ENCODE data around the gene ARFGAP2.
A peak's percentile ranks its signal among the peaks of the same experiment; 100 is the strongest.

The ARFGAP2 gene

GRCh38 chr11:47171061-47171838 is 5.4 kb downstream of the ARFGAP2 start:
- DNase-seq (ENCODE audit: low spot score), result no peak
- H3K36me3 Mint-ChIP-seq (ENCODE audit: low read depth), result peaks cover 26% of the 10 kb centered on the region
- H3K27ac Mint-ChIP-seq, result no peak overlapping the region
- no peaks in the 10 kb centered on the region for H3K27me3 Mint-ChIP-seq (ENCODE audit: low read depth)
- H3K4me1 Mint-ChIP-seq (ENCODE audit: low read depth), result peaks cover 13% of the 10 kb centered on the region
- no peaks in the 10 kb centered on the region for H3K9me3 Mint-ChIP-seq
- H3K4me3 Mint-ChIP-seq, result no peak overlapping the region

DNA sequence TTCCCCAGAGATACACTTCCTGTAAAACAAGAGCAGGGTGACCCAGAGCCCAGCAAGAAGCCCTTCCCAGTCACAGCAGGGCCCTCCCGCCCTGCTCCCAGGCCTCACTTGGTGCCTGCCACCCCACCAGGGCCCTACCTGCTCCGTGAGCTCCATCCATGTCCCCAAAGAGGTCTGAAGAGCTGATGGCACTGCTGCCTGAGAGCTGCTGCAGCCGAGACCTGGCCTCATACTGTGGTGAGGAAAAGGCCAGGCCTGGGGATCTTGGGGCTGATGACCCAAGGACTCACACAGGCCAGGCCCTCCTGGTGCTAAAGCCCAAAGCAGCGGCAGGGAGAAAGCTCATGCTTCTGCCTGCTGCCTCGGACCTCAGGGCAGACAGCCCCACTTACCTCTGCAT is 10.3 kb downstream of the ARFGAP2 start:
- H3K36me3 Mint-ChIP-seq (ENCODE audit: low read depth), result peaks cover 16% of the 10 kb centered on the region
- no peak for DNase-seq (ENCODE audit: low spot score)
- no peak overlapping the region for H3K4me3 Mint-ChIP-seq
- no peak overlapping the region for H3K27ac Mint-ChIP-seq
- no peaks in the 10 kb centered on the region for H3K9me3 Mint-ChIP-seq
- peaks cover 3% of the 10 kb centered on the region for H3K4me1 Mint-ChIP-seq (ENCODE audit: low read depth)
- H3K27me3 Mint-ChIP-seq (ENCODE audit: low read depth), result no peaks in the 10 kb centered on the region

- no peak for DNase-seq (ENCODE audit: low spot score)
- Mint-ChIP-seq H3K27me3 (ENCODE audit: low read depth) (no peaks in the 10 kb centered on the region), H3K4me1 (ENCODE audit: low read depth) (no peaks in the 10 kb centered on the region), H3K36me3 (ENCODE audit: low read depth) (peaks cover 8% of the 10 kb centered on the region), H3K4me3 (no peak overlapping the region), H3K9me3 (no peaks in the 10 kb centered on the region), H3K27ac (no peak overlapping the region)
These were observed 11.3 kb downstream of the ARFGAP2 start for GRCh38 chr11:47165253-47165840.

DNA sequence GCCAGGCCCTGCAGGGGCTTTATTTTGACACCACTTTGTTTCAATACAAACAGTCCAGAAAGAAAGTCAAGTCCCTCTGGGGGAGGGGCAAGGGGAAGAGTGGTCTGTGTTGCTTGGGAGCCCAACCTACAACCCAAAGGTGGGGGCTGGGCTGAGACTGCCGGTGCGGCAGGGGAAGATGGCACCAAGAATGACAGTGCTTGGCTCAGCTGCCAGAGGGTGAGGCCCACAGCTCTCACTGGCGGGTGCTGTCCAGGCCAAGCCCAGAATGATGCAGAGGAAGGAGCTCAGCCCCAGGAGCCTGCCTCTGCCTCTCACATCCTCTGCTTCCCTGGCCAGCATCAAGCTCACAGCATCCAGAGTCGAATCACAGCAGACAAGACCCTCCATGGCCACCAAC is 12.4 kb downstream of the ARFGAP2 start:
- H3K4me3 Mint-ChIP-seq, result no peak overlapping the region
- H3K27me3 Mint-ChIP-seq (ENCODE audit: low read depth), result no peaks in the 10 kb centered on the region
- DNase-seq (ENCODE audit: low spot score), result no peak
- no peaks in the 10 kb centered on the region for H3K9me3 Mint-ChIP-seq
- H3K4me1 Mint-ChIP-seq (ENCODE audit: low read depth), result no peaks in the 10 kb centered on the region
- peaks cover 8% of the 10 kb centered on the region for H3K36me3 Mint-ChIP-seq (ENCODE audit: low read depth)
- H3K27ac Mint-ChIP-seq, result no peak overlapping the region

- Mint-ChIP-seq H3K27ac (no peak overlapping the region), H3K9me3 (no peaks in the 10 kb centered on the region), H3K36me3 (ENCODE audit: low read depth) (peaks cover 8% of the 10 kb centered on the region), H3K4me3 (no peak overlapping the region), H3K27me3 (ENCODE audit: low read depth) (no peaks in the 10 kb centered on the region), H3K4me1 (ENCODE audit: low read depth) (no peaks in the 10 kb centered on the region)
- DNase-seq (ENCODE audit: low spot score), result no peak
These were observed 12.8 kb downstream of the ARFGAP2 start for GRCh38 chr11:47163898-47164297.

GRCh38 chr11:47163193-47163592 is 13.5 kb downstream of the ARFGAP2 start:
- peaks cover 8% of the 10 kb centered on the region for H3K36me3 Mint-ChIP-seq (ENCODE audit: low read depth)
- no peak for DNase-seq (ENCODE audit: low spot score)

DNA sequence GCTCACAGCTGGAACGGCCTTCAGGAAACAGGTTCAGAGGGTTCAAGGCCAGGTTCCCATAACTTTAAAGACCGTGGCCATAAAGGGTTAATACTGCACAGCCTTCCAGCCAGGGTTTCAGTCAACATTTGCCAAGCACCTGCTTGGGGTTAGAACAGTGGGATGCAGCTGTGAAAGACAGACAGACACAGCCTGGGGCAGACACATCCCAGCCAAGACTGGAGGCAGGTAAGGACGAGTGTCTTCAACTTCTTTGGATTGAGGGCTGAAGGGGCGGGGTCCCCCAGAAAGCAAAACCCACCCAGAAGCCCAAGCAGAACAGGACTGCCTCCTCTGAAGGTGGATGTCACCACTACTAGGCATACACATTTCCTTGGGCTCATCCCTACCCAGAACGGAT is 14.3 kb downstream of the ARFGAP2 start:
- Mint-ChIP-seq H3K27ac (no peak overlapping the region), H3K4me3 (no peak overlapping the region), H3K27me3 (ENCODE audit: low read depth) (no peaks in the 10 kb centered on the region), H3K4me1 (ENCODE audit: low read depth) (no peaks in the 10 kb centered on the region), H3K36me3 (ENCODE audit: low read depth) (peaks cover 8% of the 10 kb centered on the region), H3K9me3 (no peaks in the 10 kb centered on the region)
- no peak for DNase-seq (ENCODE audit: low spot score)

More at GRCh38 chr11:47163193-47163592, 13.5 kb downstream of the ARFGAP2 start:
- H3K4me1 Mint-ChIP-seq (ENCODE audit: low read depth), result no peaks in the 10 kb centered on the region
- H3K27ac Mint-ChIP-seq, result no peak overlapping the region
- H3K4me3 Mint-ChIP-seq, result no peak overlapping the region
- H3K27me3 Mint-ChIP-seq (ENCODE audit: low read depth), result no peaks in the 10 kb centered on the region
- no peaks in the 10 kb centered on the region for H3K9me3 Mint-ChIP-seq

GRCh38 chr11:47161890-47162289 is 14.8 kb downstream of the ARFGAP2 start:
- no peak overlapping the region for H3K27ac Mint-ChIP-seq
- H3K36me3 Mint-ChIP-seq (ENCODE audit: low read depth), result peaks cover 8% of the 10 kb centered on the region
- H3K27me3 Mint-ChIP-seq (ENCODE audit: low read depth), result no peaks in the 10 kb centered on the region
- H3K4me3 Mint-ChIP-seq, result no peak overlapping the region
- DNase-seq (ENCODE audit: low spot score), result no peak
- H3K9me3 Mint-ChIP-seq, result no peaks in the 10 kb centered on the region
- H3K4me1 Mint-ChIP-seq (ENCODE audit: low read depth), result no peaks in the 10 kb centered on the region

DNA sequence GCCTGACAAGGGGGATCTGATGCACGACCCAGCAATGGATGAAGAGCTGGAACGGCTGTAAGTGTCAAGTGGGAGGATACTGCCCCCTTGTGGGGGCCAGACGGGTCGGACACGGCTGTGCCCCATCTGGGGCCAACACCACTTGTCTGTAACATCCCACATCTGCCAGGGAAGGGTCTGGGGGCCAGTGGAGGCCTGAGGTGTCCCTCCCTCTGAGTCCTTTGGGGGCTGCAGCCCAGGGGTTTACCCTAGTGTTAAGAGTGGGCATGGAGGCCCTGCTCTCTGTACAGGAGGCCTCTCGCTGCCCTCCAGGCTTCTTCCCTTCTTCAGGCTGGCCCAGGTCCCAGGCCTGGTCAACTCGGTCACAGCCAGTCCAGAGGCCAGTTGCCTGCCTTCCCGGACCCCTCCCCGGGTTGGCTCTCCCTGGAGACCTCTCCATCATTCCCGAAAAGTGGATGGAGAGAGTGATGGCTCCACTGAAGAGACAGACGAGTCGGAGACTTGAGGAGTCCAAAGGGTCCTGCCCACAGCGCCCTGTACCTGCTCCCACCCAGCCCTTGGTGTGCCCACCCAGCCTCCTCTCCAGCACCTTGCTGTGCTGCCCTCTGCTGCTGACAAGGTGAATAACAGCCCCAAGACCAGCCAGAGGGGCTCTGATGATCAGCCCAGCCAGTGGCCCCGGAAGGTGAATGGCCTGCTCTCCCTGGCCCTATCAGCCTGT is 15.4 kb downstream of the ARFGAP2 start:
- H3K9me3 Mint-ChIP-seq, result no peaks in the 10 kb centered on the region
- DNase-seq (ENCODE audit: low spot score), result peak; percentile 35
- H3K4me1 Mint-ChIP-seq (ENCODE audit: low read depth), result peaks cover 2% of the 10 kb centered on the region
- no peak overlapping the region for H3K27ac Mint-ChIP-seq
- H3K4me3 Mint-ChIP-seq, result no peak overlapping the region
- peaks cover 8% of the 10 kb centered on the region for H3K36me3 Mint-ChIP-seq (ENCODE audit: low read depth)
- no peaks in the 10 kb centered on the region for H3K27me3 Mint-ChIP-seq (ENCODE audit: low read depth)

GRCh38 chr11:47160753-47161133 is 15.9 kb downstream of the ARFGAP2 start:
- DNase-seq (ENCODE audit: low spot score), result no peak
- H3K9me3 Mint-ChIP-seq, result no peaks in the 10 kb centered on the region
- H3K36me3 Mint-ChIP-seq (ENCODE audit: low read depth), result peaks cover 8% of the 10 kb centered on the region
- no peaks in the 10 kb centered on the region for H3K27me3 Mint-ChIP-seq (ENCODE audit: low read depth)
- no peak overlapping the region for H3K4me3 Mint-ChIP-seq
- H3K27ac Mint-ChIP-seq, result no peak overlapping the region
- peaks cover 2% of the 10 kb centered on the region for H3K4me1 Mint-ChIP-seq (ENCODE audit: low read depth)

DNA sequence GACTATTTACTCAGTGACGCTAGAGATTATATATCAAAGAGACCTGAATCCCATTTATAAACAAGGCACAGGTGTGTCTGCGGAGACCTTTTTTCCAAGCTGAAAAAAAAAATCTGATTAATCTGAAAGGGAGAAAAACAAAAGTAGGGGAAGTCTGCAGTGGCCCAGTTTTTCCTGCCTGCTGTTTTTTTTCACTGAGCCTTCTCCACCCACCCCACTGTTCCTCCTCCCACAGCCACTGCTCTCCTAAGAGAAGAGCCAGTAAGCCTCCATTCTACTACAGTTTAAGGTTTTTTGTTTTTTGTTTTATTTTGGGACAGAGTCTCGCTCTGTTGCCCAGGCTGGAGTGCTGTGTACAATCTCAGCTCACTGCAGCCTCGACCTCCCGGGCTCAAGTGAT is 18.4 kb downstream of the ARFGAP2 start:
- Mint-ChIP-seq H3K27me3 (ENCODE audit: low read depth) (no peaks in the 10 kb centered on the region), H3K27ac (no peak overlapping the region), H3K4me3 (no peak overlapping the region), H3K4me1 (ENCODE audit: low read depth) (peaks cover 17% of the 10 kb centered on the region), H3K9me3 (no peaks in the 10 kb centered on the region), H3K36me3 (ENCODE audit: low read depth) (peaks cover 4% of the 10 kb centered on the region)
- no peak for DNase-seq (ENCODE audit: low spot score)

GRCh38 chr11:47157805-47158204 is 18.9 kb downstream of the ARFGAP2 start:
- Mint-ChIP-seq H3K9me3 (no peaks in the 10 kb centered on the region), H3K36me3 (ENCODE audit: low read depth) (peaks cover 4% of the 10 kb centered on the region), H3K27me3 (ENCODE audit: low read depth) (no peaks in the 10 kb centered on the region), H3K27ac (no peak overlapping the region), H3K4me1 (ENCODE audit: low read depth) (peaks cover 18% of the 10 kb centered on the region), H3K4me3 (no peak overlapping the region)
- no peak for DNase-seq (ENCODE audit: low spot score)

DNA sequence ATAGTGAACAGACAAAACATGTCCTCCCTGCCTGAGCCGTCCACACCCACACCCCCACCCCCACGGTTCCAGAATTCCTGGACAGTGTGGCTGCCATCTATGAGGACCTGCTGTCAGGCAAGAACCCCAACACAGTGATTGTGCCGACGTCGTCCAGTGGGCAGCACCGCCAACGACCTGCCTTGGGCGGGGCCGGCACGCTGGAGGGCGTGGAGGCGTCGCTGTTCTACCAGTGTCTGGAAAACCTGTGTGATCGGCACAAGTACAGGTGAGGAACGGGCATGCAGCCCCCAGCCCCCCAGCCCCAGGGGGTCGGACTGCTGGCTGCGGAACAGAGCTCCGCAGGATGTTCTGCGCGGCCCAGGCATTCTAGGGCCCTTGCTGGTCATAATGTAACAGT is 19.7 kb downstream of the ARFGAP2 start:
- H3K27ac Mint-ChIP-seq, result no peak overlapping the region
- H3K36me3 Mint-ChIP-seq (ENCODE audit: low read depth), result peaks cover 4% of the 10 kb centered on the region
- DNase-seq (ENCODE audit: low spot score), result no peak
- no peaks in the 10 kb centered on the region for H3K9me3 Mint-ChIP-seq
- no peaks in the 10 kb centered on the region for H3K27me3 Mint-ChIP-seq (ENCODE audit: low read depth)
- H3K4me3 Mint-ChIP-seq, result no peak overlapping the region
- peaks cover 18% of the 10 kb centered on the region for H3K4me1 Mint-ChIP-seq (ENCODE audit: low read depth)

- DNase-seq (ENCODE audit: low spot score), result no peak
- Mint-ChIP-seq H3K36me3 (ENCODE audit: low read depth) (peaks cover 4% of the 10 kb centered on the region), H3K4me1 (ENCODE audit: low read depth) (peaks cover 18% of the 10 kb centered on the region), H3K27me3 (ENCODE audit: low read depth) (no peaks in the 10 kb centered on the region), H3K27ac (no peak overlapping the region), H3K9me3 (no peaks in the 10 kb centered on the region), H3K4me3 (no peak overlapping the region)
These were observed 20.3 kb downstream of the ARFGAP2 start for GRCh38 chr11:47156333-47156732.

All from T-helper 2 cell treated with Interferon-gamma antibody and Interleukin-4, amounts not matched to agents 5 μg/mL and 100 μg/mL, for 36 hours (primary cell).